SJCRH30 (cell line): ENCODE results near the gene LINGO3. TPM values are rescaled to one million over a fixed set of nuclear protein-coding genes. Genes with fewer than 3 reads are reported as not detected.
A peak's percentile ranks its signal among the peaks of the same experiment; 100 is the strongest.

Experiments
- DNase-seq, 2 experiments: peaks; one replicate each; pipeline ENCODE4 v3.0.0-alpha.2; 2015 to 2020
- H3K27ac ChIP-seq: fragments of 250-450 bp; sonication (Bioruptor Pico); 2 replicates; pipeline ENCODE4 v1.5.1; 2020; ENCODE audit warnings: mild to moderate bottlenecking, moderate library complexity
- H3K27me3 ChIP-seq: fragments of 250-450 bp; sonication (Bioruptor Pico); 2 replicates; pipeline ENCODE4 v1.5.1; 2020; ENCODE audit warnings: mild to moderate bottlenecking, moderate library complexity
- H3K36me3 ChIP-seq: fragments of 250-450 bp; sonication (Bioruptor Pico); 2 replicates; pipeline ENCODE4 v1.5.1; 2020; ENCODE audit warnings: mild to moderate bottlenecking, moderate library complexity
- H3K4me1 ChIP-seq: fragments of 250-450 bp; sonication (Bioruptor Pico); 2 replicates; pipeline ENCODE4 v1.5.1; 2020; ENCODE audit warnings: mild to moderate bottlenecking, moderate library complexity
- H3K4me3 ChIP-seq: fragments of 250-450 bp; sonication (Bioruptor Pico); 2 replicates; pipeline ENCODE4 v1.5.1; 2020; ENCODE audit warnings: mild to moderate bottlenecking, moderate library complexity
- H3K9me3 ChIP-seq: fragments of 250-450 bp; sonication (Bioruptor Pico); replicated peaks from 2 replicates; pipeline ENCODE4 v1.5.1; 2020; ENCODE audit warnings: mild to moderate bottlenecking, moderate library complexity
- total RNA-seq: library from RNA; depleted of rRNA; stranded (reverse); fragments of >200 nt; shearing (Covaris generic); gene quantifications from 2 replicates; pipeline ENCODE4 v1.2.3, GENCODE V29; 2014

The LINGO3 gene
- total RNA-seq, 1 experiment from 2014 or later = not detected

DNA sequence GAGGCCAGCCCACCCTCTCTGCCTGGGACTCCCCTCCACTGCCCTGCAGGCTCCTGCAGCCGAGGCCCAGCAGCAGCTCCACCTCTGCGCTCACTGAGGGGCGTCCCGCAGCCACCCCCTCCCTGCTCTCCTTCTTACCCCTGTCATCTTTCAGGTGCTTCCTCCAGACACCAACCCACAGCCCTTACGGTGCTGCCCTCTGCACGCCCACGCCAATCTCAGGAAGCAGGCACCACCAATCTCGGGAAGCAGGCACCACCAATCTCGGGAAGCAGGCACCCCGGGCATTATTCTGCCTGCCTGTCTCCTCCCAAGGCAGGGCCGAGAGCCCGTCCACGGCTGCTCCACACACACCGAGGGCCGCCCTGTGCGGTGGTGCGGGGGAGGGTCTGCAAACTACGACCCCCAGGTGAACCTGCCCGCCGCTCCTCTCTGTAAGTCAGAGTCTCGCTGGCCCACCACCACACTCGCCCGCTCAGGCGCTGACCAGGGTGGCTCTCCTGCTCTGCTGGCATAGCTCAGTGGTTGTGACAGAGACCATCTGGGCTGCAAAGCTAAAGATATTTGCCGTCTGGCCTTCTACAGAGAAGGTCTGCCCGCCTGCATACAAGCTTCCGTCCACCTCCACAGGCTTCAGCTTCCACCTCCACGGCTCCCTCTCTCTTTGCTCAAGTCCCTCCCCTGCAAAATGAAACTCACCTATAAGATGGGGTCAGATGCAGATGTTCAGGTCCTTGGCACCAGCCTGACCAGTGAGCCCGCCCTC, 17.5 kb upstream of the LINGO3 start:
- H3K36me3 ChIP-seq = peaks cover 9% of the 10 kb centered on the region
- peaks cover 8% of the 10 kb centered on the region for H3K4me1 ChIP-seq
- H3K27ac ChIP-seq = no peak overlapping the region
- no peaks in the 10 kb centered on the region for H3K9me3 ChIP-seq
- no peak overlapping the region for H3K4me3 ChIP-seq
- no peaks in the 10 kb centered on the region for H3K27me3 ChIP-seq
- no peak for DNase-seq

DNA sequence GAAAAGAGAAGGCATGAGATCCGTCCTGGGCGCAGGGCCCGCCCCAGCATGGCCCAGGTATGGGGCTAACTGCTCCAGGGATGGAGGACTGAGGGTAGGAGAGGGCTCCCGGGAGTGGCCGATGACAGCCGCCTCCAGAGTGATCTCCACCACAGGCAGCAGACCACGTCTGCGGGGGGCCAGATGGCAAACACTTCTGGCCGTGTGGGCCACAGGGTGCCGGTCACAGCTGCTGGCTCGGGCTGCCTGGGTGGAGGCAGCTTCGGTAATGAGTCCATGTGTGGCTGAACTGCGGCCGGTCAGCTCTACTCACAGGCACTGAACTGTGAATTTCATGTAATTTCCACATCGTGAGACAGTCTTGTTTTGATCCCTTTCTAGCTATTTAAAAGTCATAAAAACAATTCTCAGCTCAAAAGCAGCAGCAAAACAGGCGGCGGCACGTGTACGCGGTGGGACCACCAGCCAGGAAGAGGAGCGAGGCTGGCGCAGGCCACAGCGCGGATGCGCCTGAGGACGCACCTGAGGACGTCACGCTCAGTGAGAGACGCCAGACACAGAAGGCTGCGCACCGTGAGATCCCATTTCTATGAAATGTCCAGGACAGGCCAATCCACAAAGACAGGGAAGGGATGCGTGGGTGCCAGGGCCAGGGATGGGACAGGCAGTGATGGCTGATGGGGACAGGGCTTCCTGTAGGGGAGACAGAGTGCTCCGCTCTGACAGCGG, 16.4 kb upstream of the LINGO3 start:
- peaks cover 1% of the 10 kb centered on the region; the same call in 1 of the 2 replicates for H3K4me1 ChIP-seq
- no peaks in the 10 kb centered on the region for H3K9me3 ChIP-seq
- DNase-seq = no peak
- H3K4me3 ChIP-seq = no peak overlapping the region
- H3K27ac ChIP-seq = no peak overlapping the region
- H3K36me3 ChIP-seq = peaks cover 9% of the 10 kb centered on the region
- no peaks in the 10 kb centered on the region for H3K27me3 ChIP-seq

DNA sequence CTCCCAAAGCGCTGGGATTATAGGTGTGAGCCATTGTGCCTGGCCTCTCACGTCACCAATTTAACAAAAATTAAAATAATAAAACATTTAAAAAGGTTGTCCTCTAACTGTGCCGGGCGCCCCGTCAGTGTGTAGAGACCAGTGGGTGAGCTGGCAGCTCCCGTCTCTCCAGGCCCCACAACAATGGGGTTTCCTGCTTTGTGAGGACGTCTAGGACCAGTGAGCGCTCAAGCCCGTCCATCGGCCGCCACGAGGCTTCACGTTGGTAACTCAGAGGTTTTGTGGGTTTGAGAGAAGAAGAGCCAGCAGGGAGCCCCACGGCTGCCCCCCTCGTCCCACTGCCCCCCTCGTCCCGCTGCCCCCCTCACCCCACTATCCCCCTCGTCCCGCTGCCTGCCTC, 15.8 kb upstream of the LINGO3 start:
- no peak for DNase-seq
- Histone ChIP-seq H3K9me3 (no peaks in the 10 kb centered on the region), H3K4me3 (no peak overlapping the region), H3K27me3 (no peaks in the 10 kb centered on the region), H3K36me3 (peaks cover 9% of the 10 kb centered on the region), H3K4me1 (no peaks in the 10 kb centered on the region; the same call in 1 of the 2 replicates), H3K27ac (no peak overlapping the region)

DNA sequence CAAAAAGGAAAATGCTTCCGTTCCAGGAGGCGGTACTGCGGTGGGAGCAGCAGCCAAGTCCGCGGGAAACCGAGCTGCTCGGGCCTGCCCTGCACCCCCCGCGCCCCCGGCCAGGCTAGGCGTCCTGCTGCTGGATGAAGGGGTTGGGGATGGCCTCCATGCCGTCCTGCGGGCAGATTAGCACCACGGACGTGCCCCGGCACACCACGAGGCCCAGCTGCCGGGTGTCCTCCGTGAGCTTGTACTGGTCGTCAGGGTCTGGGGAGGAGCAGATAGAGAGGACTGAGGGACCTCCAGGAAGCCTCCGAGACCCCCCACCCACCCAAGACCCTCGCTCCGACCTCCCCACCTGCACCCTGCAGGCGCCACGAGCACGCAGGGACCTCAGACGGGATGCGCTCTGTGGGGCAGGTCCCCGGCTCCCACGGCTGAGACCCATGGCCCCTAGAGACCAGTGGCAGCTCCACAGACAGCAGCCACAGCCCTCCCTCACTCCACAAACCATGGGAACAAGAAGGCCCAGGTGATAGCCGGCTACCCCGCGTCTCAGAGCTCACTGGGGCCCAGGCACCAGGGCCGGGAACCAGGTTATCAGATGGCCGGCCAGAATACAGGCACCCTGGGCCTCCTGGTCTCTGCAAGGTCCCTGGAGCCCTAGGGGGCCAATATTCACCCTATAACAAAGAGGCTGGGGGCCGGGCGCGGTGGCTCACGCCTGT, 13.8 kb upstream of the LINGO3 start:
- Histone ChIP-seq H3K9me3 (no peaks in the 10 kb centered on the region), H3K27ac (no peak overlapping the region), H3K4me1 (peaks cover 5% of the 10 kb centered on the region; the same call in 1 of the 2 replicates), H3K4me3 (no peak overlapping the region), H3K27me3 (no peaks in the 10 kb centered on the region), H3K36me3 (peaks cover 9% of the 10 kb centered on the region)
- no peak for DNase-seq

DNA sequence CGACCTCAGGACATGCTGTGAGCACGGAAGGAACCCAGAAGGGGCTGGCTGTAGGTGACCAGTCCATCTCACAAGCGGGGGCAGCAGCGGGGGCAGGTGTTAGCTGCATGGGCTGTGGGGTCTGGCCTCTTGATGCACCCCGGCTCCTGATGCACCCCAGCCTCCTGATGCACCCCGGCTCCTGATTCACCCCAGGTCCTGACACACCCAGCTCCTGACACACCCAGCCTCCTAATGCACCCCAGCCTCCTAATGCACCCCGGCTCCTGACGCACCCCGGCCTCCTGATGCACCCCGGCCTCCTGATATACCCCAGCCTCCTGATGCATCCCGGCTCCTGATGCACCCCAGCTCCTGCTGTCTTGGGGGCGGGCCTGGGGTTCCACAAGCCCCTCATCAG, 13.0 kb upstream of the LINGO3 start:
- Histone ChIP-seq H3K36me3 (peaks cover 6% of the 10 kb centered on the region), H3K27ac (no peak overlapping the region), H3K4me1 (peaks cover 8% of the 10 kb centered on the region; the same call in 1 of the 2 replicates), H3K9me3 (no peaks in the 10 kb centered on the region), H3K27me3 (no peaks in the 10 kb centered on the region), H3K4me3 (no peak overlapping the region)
- DNase-seq = no peak

DNA sequence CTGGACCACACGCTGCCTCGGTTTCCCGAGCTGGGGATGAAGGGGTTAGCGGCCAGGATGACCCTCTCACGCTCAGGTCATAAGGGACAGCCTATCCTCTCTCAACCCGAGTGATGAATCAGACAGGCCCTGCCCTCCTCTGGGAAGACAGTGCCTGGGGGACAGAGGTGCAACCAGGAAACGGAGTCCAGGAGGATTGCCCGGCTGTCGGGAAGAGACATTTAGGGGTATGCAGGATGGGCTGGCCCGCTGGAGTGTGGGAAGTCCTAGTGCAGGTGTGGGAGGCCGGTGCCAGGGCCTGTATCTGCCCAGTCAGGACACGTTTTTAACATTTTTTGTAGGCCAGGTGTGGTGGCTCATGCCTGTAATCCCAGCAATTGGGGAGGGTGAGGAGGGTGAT, 12.1 kb upstream of the LINGO3 start:
- no peaks in the 10 kb centered on the region for H3K27me3 ChIP-seq
- no peak for DNase-seq
- H3K27ac ChIP-seq = no peak overlapping the region
- no peak overlapping the region for H3K4me3 ChIP-seq
- H3K4me1 ChIP-seq = peaks cover 8% of the 10 kb centered on the region; the same call in 1 of the 2 replicates
- no peaks in the 10 kb centered on the region; the same call in 1 of the 2 replicates for H3K9me3 ChIP-seq
- H3K36me3 ChIP-seq = 0 out of 2 replicates have a peak, but pooled peaks cover 4% of the 10 kb centered on the region

DNA sequence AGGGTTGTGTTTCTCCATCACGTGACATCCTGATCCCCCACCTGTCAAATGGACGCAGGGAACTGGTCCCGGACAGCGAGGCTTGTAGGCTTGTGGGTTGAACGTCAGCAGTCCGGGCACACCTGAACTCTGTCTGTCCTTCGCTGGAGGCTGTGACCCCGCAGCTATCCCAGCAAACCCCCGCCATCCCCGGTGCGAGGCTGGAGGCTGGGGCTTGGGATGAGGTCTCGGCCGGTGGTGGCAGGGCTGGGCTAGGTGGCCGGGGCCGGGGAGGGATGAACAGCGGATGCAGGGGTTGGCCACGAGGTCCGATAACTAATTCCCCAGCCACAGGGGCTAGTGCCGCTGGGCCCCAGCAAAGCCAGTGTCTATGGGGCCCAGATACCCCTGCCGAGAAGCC, 11.6 kb upstream of the LINGO3 start:
- H3K36me3 ChIP-seq = 0 out of 2 replicates have a peak, but pooled peaks cover 2% of the 10 kb centered on the region
- no peak overlapping the region for H3K4me3 ChIP-seq
- DNase-seq = no peak
- H3K27ac ChIP-seq = no peak overlapping the region
- no peaks in the 10 kb centered on the region for H3K27me3 ChIP-seq
- peaks cover 8% of the 10 kb centered on the region; the same call in 1 of the 2 replicates for H3K4me1 ChIP-seq
- H3K9me3 ChIP-seq = no peaks in the 10 kb centered on the region; the same call in 1 of the 2 replicates

DNA sequence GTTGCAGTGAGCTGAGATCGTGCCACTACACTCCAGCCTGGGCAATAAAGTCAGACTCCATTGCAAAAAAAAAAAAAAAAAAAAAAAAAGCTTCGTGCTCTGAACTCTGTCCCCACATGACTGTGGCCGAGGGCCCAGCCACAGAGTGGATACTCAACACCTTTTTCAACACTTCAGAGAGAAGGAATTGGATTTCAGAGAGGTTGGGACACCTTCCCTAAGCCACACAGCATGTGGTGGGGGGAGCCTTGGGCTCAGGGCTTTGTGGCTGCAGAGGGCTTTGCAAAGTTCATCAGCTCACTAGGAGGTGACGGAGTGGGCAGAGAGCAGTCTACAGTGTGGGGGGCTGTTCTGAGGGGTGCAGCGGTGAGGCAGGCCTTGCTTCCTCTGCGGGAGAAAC, 11.0 kb upstream of the LINGO3 start:
- Histone ChIP-seq H3K9me3 (no peaks in the 10 kb centered on the region; the same call in 1 of the 2 replicates), H3K36me3 (0 out of 2 replicates have a peak, but pooled peaks cover 2% of the 10 kb centered on the region), H3K27ac (no peak overlapping the region), H3K4me3 (no peak overlapping the region), H3K4me1 (peaks cover 8% of the 10 kb centered on the region; the same call in 1 of the 2 replicates), H3K27me3 (no peaks in the 10 kb centered on the region)
- DNase-seq = no peak

DNA sequence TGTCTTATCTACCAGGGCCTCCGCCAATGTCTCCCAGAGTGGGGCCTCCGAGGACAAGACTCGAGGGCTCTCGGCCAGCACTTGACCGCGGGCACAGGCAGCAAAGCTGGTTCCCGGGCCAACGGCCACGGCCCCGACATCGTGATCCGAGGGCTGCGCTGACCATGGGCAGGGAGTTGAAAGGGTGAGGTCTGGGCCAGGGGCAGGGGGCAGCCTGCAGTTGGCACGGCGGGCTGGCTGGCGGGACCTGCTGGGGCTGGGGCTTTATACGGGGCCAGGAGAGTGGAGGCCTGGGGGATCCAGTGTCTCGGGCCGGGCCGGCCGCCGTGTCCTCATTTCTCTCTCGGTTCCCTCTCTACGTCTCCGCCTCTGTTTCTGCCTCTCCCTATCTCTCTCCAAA, 9.8 kb upstream of the LINGO3 start:
- no peak for DNase-seq
- H3K27me3 ChIP-seq = no peaks in the 10 kb centered on the region
- H3K27ac ChIP-seq = no peak overlapping the region
- 0 out of 2 replicates have a peak, but pooled peaks cover 2% of the 10 kb centered on the region for H3K36me3 ChIP-seq
- H3K4me3 ChIP-seq = no peak overlapping the region
- H3K9me3 ChIP-seq = no peaks in the 10 kb centered on the region; the same call in 1 of the 2 replicates
- peaks cover 8% of the 10 kb centered on the region; the same call in 1 of the 2 replicates for H3K4me1 ChIP-seq

DNA sequence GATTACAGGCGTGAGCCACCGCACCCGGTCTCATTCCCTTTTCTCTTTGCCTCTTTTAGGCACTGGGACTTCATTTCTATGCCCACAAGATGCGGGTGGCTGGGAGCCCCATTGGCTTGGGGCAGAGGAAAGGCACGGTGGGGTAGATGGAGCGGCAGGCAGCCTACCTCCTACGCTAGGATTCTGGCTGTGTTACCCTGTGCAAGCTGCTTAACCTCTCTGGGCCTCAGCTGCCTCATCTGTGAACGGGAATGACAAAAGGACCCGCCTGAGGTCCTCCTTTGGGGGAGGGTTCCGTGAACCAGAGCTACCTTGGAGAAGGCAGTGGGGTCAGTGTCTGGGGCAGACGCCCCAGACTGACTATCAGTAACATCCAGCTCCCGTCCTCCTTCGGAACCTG, 9.3 kb upstream of the LINGO3 start:
- Histone ChIP-seq H3K4me1 (peaks cover 8% of the 10 kb centered on the region; the same call in 1 of the 2 replicates), H3K4me3 (no peak overlapping the region), H3K36me3 (0 out of 2 replicates have a peak, but pooled peaks cover 2% of the 10 kb centered on the region), H3K9me3 (no peaks in the 10 kb centered on the region; the same call in 1 of the 2 replicates), H3K27me3 (no peaks in the 10 kb centered on the region), H3K27ac (no peak overlapping the region)
- no peak for DNase-seq

DNA sequence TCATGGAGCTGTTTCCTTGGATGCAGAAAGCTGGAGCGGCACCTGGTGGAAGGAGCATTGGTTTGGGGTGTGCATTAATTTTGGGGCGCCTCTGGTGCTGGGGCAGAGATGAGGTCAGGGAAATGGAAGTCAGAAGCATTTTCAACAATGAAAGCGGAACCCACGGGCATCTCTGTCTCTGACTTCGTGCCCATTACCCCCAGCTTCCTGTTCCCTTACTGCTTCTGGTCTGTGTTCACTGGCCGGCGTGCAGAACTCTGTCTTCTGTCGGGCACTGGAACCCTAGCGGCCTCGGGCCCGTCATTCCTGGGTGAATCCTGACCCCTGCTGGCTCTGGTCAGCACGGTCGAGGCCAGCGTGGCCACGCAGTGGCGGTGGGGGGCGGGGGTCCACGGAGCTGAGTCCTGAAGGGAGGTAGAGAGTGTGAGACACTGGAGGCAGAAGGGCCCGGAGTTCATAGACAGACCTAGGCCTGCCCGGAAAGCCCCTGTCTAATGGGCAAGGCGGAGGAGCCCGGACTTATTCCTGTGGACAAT, 7.9 kb upstream of the LINGO3 start:
- Histone ChIP-seq H3K36me3 (no peaks in the 10 kb centered on the region), H3K27ac (no peak overlapping the region), H3K27me3 (no peaks in the 10 kb centered on the region), H3K4me3 (peak overlapping the region; percentile 5; the same call in 1 of the 2 replicates), H3K4me1 (peaks cover 8% of the 10 kb centered on the region; the same call in 1 of the 2 replicates), H3K9me3 (no peaks in the 10 kb centered on the region; the same call in 1 of the 2 replicates)
- DNase-seq = peak; percentile 79 to 85

DNA sequence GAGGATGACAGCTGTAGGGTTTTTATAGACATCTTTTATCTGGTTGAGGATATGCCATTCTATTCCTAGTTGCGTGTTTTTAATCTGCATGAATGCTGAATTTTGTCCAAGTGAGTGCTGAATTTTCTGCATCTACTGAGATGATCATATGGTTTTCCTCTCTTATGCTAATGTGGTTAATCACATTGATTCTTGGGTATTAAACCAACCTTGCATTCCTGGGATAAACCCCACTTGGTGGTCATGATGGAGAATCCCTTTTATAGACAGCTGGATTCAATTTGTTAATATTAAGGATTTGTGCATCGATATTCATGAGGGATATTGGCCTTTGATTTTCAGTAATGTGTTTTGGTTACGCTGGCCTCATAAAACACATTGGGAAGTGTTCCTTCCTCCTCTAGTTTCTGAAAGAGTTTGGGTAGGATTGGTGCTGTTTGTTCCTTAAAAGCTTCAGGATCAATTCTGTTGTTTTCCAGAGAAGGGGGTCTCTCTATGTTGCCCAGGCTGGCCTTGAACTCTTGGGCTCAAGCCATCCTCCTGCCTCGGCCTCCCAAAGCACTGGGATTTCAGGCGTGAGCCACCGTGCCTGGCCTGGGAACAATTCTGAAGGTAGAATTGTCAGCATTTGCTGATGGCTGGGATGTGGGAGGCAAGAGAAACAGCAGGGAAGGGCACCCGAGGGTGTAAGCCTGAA, 7.3 kb upstream of the LINGO3 start:
- no peaks in the 10 kb centered on the region for H3K36me3 ChIP-seq
- no peaks in the 10 kb centered on the region for H3K27me3 ChIP-seq
- H3K27ac ChIP-seq = no peak overlapping the region
- no peak overlapping the region for H3K4me3 ChIP-seq
- no peak for DNase-seq
- peaks cover 8% of the 10 kb centered on the region; the same call in 1 of the 2 replicates for H3K4me1 ChIP-seq
- H3K9me3 ChIP-seq = no peaks in the 10 kb centered on the region; the same call in 1 of the 2 replicates

DNA sequence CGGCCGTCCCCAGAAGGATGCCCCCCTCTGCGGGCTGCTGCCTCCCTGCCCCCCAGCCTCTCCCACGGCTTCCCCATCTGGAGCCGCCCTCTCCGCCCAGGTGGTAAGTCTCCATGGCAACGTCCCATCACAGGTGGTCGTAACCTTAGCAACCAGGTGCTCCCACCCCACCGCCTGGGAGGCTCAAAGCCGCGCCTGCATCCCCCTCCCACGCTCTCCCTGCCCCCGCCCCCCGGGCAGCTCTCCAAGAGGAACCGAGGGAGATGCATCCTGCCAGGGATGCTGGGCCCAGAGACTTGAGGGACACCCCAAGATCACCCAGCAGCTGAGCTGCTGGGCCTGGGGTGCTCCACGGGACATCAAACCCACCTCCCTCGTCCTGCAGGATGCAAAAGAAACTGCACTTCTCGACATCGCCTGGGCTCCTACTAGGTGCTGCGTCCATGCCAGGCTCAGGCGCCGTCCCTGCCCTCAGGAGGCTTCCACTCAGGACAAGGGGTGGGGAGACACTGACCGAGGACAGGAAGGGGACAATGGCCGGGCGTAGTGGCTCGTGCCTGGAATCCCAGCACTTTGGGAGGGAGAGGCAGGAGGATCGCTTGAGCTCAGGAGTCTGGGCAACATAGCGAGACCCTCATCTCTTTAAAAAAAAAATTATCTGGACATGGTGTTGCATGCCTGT, 5.0 kb upstream of the LINGO3 start:
- DNase-seq = no peak
- H3K27me3 ChIP-seq = no peaks in the 10 kb centered on the region
- H3K4me3 ChIP-seq = no peak overlapping the region

More for the DNA sequence above, 5.0 kb upstream of the LINGO3 start:
- Histone ChIP-seq H3K36me3 (no peaks in the 10 kb centered on the region), H3K4me1 (peaks cover 13% of the 10 kb centered on the region), H3K9me3 (no peaks in the 10 kb centered on the region; the same call in 1 of the 2 replicates), H3K27ac (no peak overlapping the region)
